K562 (cell line): ENCODE results near the gene MAPK8IP1. TPM values are rescaled to one million over a fixed set of nuclear protein-coding genes. Genes with fewer than 3 reads are reported as not detected.

Source experiments
- ATAC-seq: fragments of 200-7000 bp; cut with Tn5 transposase; 3 replicates; pipeline ENCODE4 v1.9.1; 2020; ENCODE audit warnings: moderate library complexity
- BruUV-seq: library from RNA; stranded (reverse); fragments of 400-500 nt; replicated peaks from 2 replicates; lab custom pipeline; 2021; lab: Mats Ljungman, UMichigan
- CTCF ChIA-PET: fragments of 300-600 bp; formaldehyde crosslinking; extraction: SDS; loops from one replicate; lab custom pipeline; 2021; ENCODE audit warnings: low intra/inter-chr PET ratio; lab: Yijun Ruan, JAX
- POLR2A ChIA-PET: fragments of 300-600, 350-650 bp; sonication (Branson Sonifier 250); formaldehyde crosslinking; extraction: SDS; loops from one replicate; lab custom pipeline; 2021; ENCODE audit warnings: antibody characterized with exemption, inconsistent platforms; lab: Yijun Ruan, JAX
- DNase-seq, 4 experiments: peaks; one replicate each; pipeline versions ENCODE4 v3.0.0 to v3.0.0-alpha.2; 2011 to 2018; ENCODE audit warnings: low spot score in 3 of 4, mixed read lengths in 3 of 4; ENCODE audit errors: extremely low read depth in 1 of 4
- FAIRE-seq: peaks from 2 replicates; lab custom pipeline; 2011; peaks lifted over from hg19 to GRCh38; lab: Jason Lieb, UNC
- H2AFZ ChIP-seq: 2 replicates; pipeline ENCODE4 v1.6.0; 2011; ENCODE audit warnings: low read depth, low read length, control low read depth, inconsistent platforms
- H3K27ac ChIP-seq: fragments of 200-600 bp; 3 replicates; pipeline ENCODE4 v1.8.0; 2011; ENCODE audit warnings: low read depth, mild to moderate bottlenecking, control low read depth, inconsistent platforms, low read length, moderate library complexity, mixed read lengths; ENCODE audit errors: extremely low read depth
- H3K27me3 ChIP-seq, 2 experiments: fragments of 300-600 bp in 1 of 2; 2 replicates in 1 of 2; 3 replicates in 1 of 2; pipeline versions ENCODE4 v1.6.0 to v1.8.0; 2011; ENCODE audit warnings: inconsistent platforms in 2 of 2, low read length in 2 of 2, mild to moderate bottlenecking in 1 of 2, mixed read lengths in 1 of 2, moderate library complexity in 1 of 2; ENCODE audit not compliant: control insufficient read depth in 2 of 2, insufficient read depth in 2 of 2
- H3K36me3 ChIP-seq: fragments of 300-600 bp; 3 replicates; pipeline ENCODE4 v1.8.0; 2011; ENCODE audit warnings: mild to moderate bottlenecking, low read length, inconsistent platforms; ENCODE audit not compliant: control insufficient read depth, insufficient read depth
- H3K4me1 ChIP-seq, 2 experiments: fragments of 200-600 bp in 1 of 2; replicated peaks in 1 of 2; 2 replicates in 1 of 2; 3 replicates in 1 of 2; pipeline versions ENCODE4 v1.5.1 to v1.8.0; 2011; ENCODE audit warnings: inconsistent platforms in 2 of 2, low read length in 2 of 2, mild to moderate bottlenecking in 1 of 2, mixed read lengths in 1 of 2, moderate library complexity in 1 of 2; ENCODE audit not compliant: control insufficient read depth in 2 of 2, insufficient read depth in 2 of 2
- H3K4me2 ChIP-seq: 2 replicates; pipeline ENCODE4 v1.6.1; 2011; ENCODE audit warnings: low read length, control low read depth, inconsistent platforms, mixed read lengths; ENCODE audit not compliant: insufficient read depth
- H3K4me3 ChIP-seq: fragments of 200-600 bp; sonication (generic), shearing (Covaris generic); 2 replicates; pipeline ENCODE4 v1.5.1; 2016; ENCODE audit warnings: control low read depth, inconsistent platforms
- H3K79me2 ChIP-seq: fragments of 200-600 bp; 3 replicates; pipeline ENCODE4 v1.8.0; 2011; ENCODE audit warnings: low read length, inconsistent platforms; ENCODE audit not compliant: control insufficient read depth, insufficient read depth
- H3K9ac ChIP-seq, 2 experiments: 2 replicates each; pipeline versions ENCODE4 v1.6.0 to v1.6.1; 2011; ENCODE audit warnings: low read depth in 2 of 2, low read length in 2 of 2, control low read depth in 1 of 2, inconsistent platforms in 1 of 2, mild to moderate bottlenecking in 1 of 2, mixed read lengths in 1 of 2; ENCODE audit not compliant: insufficient read depth in 1 of 2
- H3K9me1 ChIP-seq: one replicate; pipeline ENCODE4 v1.6.0; 2011; ENCODE audit warnings: inconsistent platforms, mild to moderate bottlenecking, low read length, moderate library complexity; ENCODE audit not compliant: control insufficient read depth, insufficient read depth
- H3K9me3 ChIP-seq: replicated peaks from 2 replicates; pipeline ENCODE4 v1.5.1; 2011; ENCODE audit warnings: low read depth, low read length, inconsistent platforms; ENCODE audit not compliant: control insufficient read depth, insufficient read depth
- H4K20me1 ChIP-seq: replicated peaks from 2 replicates; pipeline ENCODE4 v1.6.1; 2011; ENCODE audit warnings: low read length, inconsistent platforms, mixed read lengths; ENCODE audit not compliant: control insufficient read depth, insufficient read depth
- POLR2A ChIP-seq: fragments of 450-650 bp; conservative IDR thresholded peaks from 2 replicates; pipeline ENCODE4 v1.6.1; 2016
- POLR2G ChIP-seq: fragments of 200-400 bp; formaldehyde crosslinking; IDR thresholded peaks from 2 replicates; pipeline ENCODE4 v1.6.1; 2017; ENCODE audit warnings: low read depth, mild to moderate bottlenecking, antibody characterized with exemption, low read length, moderate library complexity
- SLC30A9 ChIP-seq: fragments of 250-450 bp; sonication (Bioruptor Pico); IDR thresholded peaks from 2 replicates; pipeline ENCODE4 v1.8.0; 2022; ENCODE audit warnings: mild to moderate bottlenecking, moderate library complexity
- SUPT5H ChIP-seq: fragments of 450-650 bp; IDR thresholded peaks from 2 replicates; pipeline ENCODE4 v1.6.1; 2016
- ZNF584 ChIP-seq: fragments of 200-800 bp; sonication (Bioruptor generic); IDR thresholded peaks from 2 replicates; pipeline ENCODE4 v1.6.1; 2016; ENCODE audit warnings: low read depth, mild to moderate bottlenecking, missing genetic modification characterization, missing compliant biosample characterization
- WGBS: fragments of 100-300 bp; shearing (Covaris generic); methylation state at CpG from one replicate; pipeline ENCODE4 v1.1.6; 2016; ENCODE audit warnings: low coverage, mixed read lengths; ENCODE audit not compliant: insufficient coverage; ENCODE audit errors: missing lambda C conversion rate; 5-methylcytosine and 5-hydroxymethylcytosine counted together
- in situ Hi-C: fragments of 300-500 bp; cut with MboI; formaldehyde crosslinking; loops from 4 replicates; pipeline ENCODE4 v1.15.0; 2018; ENCODE audit warnings: inconsistent platforms, mixed read lengths
- intact Hi-C: fragments of 100-400 bp; cut with micrococcal nuclease; formaldehyde crosslinking; loops from 2 replicates; pipeline ENCODE4 v1.14.2; 2022
- polyA plus RNA-seq, 8 experiments: library from polyadenylated mRNA; depleted of rRNA in 4 of 8; stranded (reverse) in 5 of 8; unstranded in 3 of 8; fragments of >200 nt; fragmentation: Nextera tagmentation in 2 of 8; fragmentation: Illumina TruSeq in 1 of 8; extraction: Ambion mirVana in 2 of 8; extraction: Trizol in 1 of 8; gene quantifications; 2 replicates each; pipeline versions ENCODE4 v1.2.1 to v1.2.3, GENCODE V29; 2011 to 2014; ENCODE audit warnings: inconsistent platforms in 1 of 8, missing spikeins in 1 of 8
- total RNA-seq, 7 experiments: library from RNA; depleted of rRNA in 6 of 7; stranded (reverse); fragments of >200 nt in 6 of 7; fragmentation: Illumina TruSeq in 2 of 7; extraction: Trizol in 2 of 7; gene quantifications; 2 replicates each; pipeline versions ENCODE4 v1.2.1 to v1.2.3, GENCODE V29; 2011 to 2021; ENCODE audit warnings: low replicate concordance in 1 of 7
- TF ChIP-seq, protein P1 (sequence below): sonication (generic); formaldehyde crosslinking; IDR thresholded peaks from 2 replicates; pipeline ENCODE4 v1.8.0; 2023; ENCODE audit warnings: missing genetic modification reagents, mild to moderate bottlenecking, borderline replicate concordance

The MAPK8IP1 gene
- total and polyA plus RNA-seq, 9 of the 15 experiments (the other 6 are each of a cell fraction or from before 2014, with no cell fraction given), result 0.13 to 6.9 (median 2.5) TPM

DNA sequence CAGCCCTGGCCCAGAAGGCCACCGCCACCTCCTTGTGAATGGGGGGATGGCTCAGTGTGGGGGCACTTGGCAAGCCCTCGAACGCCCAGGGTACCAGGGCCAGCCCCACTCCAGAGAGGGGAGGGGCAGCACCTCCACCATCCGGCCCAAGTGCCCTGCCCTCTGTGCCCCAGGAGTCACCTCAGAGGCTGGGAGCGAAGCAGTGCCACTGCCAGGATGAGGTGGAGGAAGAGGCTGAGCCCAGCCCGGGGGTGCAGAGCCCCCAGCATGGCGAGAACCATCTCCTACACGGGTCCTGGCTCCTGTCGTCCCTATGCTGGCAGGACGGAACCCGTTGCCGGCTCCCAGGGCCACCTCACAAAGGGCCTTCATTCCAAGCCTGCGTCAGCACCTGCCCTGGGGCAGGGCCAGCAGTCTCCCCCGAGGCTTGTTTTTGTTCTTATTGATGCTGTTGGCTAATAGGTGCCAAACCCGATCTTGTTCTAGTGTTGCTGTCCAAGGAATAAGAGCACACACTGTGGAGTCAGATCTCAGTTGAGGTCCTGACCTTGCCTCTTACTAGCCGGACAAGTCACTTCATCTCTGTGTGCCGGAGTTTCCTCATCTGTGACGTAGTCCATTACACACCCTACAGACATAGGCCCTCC lies 21.6 kb downstream of the MAPK8IP1 start, which contains the start of gene FREY1:
FREY1 (minus strand) TSS at position 307 of the 647 bp plus-strand sequence; CDS start at position 281, 26 bp downstream.
- no peaks in the 10 kb centered on the region for H3K9me3 ChIP-seq
- no peak within 1 kb of the TSS for H3K4me3 ChIP-seq
- H3K27ac ChIP-seq, result no peak within 1 kb of the TSS
- no peak within 1 kb of the TSS for H3K4me2 ChIP-seq
- no TSS peak for BruUV-seq
- ATAC-seq (no peak), DNase-seq (no peak), FAIRE-seq (peak; percentile 6)
- TF ChIP-seq, protein P1, sequence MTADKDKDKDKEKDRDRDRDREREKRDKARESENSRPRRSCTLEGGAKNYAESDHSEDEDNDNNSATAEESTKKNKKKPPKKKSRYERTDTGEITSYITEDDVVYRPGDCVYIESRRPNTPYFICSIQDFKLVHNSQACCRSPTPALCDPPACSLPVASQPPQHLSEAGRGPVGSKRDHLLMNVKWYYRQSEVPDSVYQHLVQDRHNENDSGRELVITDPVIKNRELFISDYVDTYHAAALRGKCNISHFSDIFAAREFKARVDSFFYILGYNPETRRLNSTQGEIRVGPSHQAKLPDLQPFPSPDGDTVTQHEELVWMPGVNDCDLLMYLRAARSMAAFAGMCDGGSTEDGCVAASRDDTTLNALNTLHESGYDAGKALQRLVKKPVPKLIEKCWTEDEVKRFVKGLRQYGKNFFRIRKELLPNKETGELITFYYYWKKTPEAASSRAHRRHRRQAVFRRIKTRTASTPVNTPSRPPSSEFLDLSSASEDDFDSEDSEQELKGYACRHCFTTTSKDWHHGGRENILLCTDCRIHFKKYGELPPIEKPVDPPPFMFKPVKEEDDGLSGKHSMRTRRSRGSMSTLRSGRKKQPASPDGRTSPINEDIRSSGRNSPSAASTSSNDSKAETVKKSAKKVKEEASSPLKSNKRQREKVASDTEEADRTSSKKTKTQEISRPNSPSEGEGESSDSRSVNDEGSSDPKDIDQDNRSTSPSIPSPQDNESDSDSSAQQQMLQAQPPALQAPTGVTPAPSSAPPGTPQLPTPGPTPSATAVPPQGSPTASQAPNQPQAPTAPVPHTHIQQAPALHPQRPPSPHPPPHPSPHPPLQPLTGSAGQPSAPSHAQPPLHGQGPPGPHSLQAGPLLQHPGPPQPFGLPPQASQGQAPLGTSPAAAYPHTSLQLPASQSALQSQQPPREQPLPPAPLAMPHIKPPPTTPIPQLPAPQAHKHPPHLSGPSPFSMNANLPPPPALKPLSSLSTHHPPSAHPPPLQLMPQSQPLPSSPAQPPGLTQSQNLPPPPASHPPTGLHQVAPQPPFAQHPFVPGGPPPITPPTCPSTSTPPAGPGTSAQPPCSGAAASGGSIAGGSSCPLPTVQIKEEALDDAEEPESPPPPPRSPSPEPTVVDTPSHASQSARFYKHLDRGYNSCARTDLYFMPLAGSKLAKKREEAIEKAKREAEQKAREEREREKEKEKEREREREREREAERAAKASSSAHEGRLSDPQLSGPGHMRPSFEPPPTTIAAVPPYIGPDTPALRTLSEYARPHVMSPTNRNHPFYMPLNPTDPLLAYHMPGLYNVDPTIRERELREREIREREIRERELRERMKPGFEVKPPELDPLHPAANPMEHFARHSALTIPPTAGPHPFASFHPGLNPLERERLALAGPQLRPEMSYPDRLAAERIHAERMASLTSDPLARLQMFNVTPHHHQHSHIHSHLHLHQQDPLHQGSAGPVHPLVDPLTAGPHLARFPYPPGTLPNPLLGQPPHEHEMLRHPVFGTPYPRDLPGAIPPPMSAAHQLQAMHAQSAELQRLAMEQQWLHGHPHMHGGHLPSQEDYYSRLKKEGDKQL, result no peak
- TF ChIP-seq SUPT5H (0 out of 2 replicates have a peak, but pooled peaks have one; percentile 8), SLC30A9 (no peak), POLR2G (peak; percentile 71), ZNF584 (no peak), POLR2A (peak; percentile 25; the same call in 1 of the 2 replicates)
- H3K9me1 ChIP-seq, result peaks cover 6% of the 10 kb centered on the region
- CTCF ChIA-PET, result no interaction called here
- no peaks in the 10 kb centered on the region for H3K79me2 ChIP-seq
- H3K36me3 ChIP-seq, result peaks cover 16% of the 10 kb centered on the region; the same call in 1 of the 3 replicates
- H3K9ac ChIP-seq, result peak within 1 kb of the TSS in 1 of 2 experiments; percentile 70; a peak in 2 of 4 replicates
- peaks cover 8 to 64% of the 10 kb centered on the region in 2 experiments; a peak in 4 of 5 replicates for H3K4me1 ChIP-seq
- H3K27me3 ChIP-seq, result no peaks in the 10 kb centered on the region
- 0 out of 2 replicates have a peak, but pooled peaks cover 3% of the 10 kb centered on the region for H4K20me1 ChIP-seq
- intact Hi-C loops (no loop called here), in situ Hi-C loops (no loop called here)
- POLR2A ChIA-PET, result interaction anchor here (0.6 kb wide), 2 partner anchors 9 to 12 kb away, joined by 3 read pairs; no protein-coding TSS in a partner anchor
- WGBS, result 73% methylated on average over 16 of the region's 18 CpGs
- no peak within 1 kb of the TSS for H2AFZ ChIP-seq
